ES-I3 (cell line): ENCODE measurements around the gene OR8D2.

Experiments
- H3K36me3 ChIP-seq: 2 replicates; pipeline ENCODE4 v1.6.1; 2013; ENCODE audit warnings: mild to moderate bottlenecking, low read length, control low read depth, moderate library complexity; ENCODE audit not compliant: insufficient read depth
- H3K4me1 ChIP-seq: 2 replicates; pipeline ENCODE4 v1.6.1; 2013; ENCODE audit warnings: mild to moderate bottlenecking, control low read depth, low read length; ENCODE audit not compliant: insufficient read depth
- H3K9ac ChIP-seq: 2 replicates; pipeline ENCODE4 v1.6.1; 2013; ENCODE audit warnings: low read depth, mild to moderate bottlenecking, low read length, moderate library complexity
- H3K9me3 ChIP-seq: 2 replicates; pipeline ENCODE4 v1.6.1; 2013; ENCODE audit warnings: mild to moderate bottlenecking, low read length, moderate library complexity; ENCODE audit not compliant: control insufficient read depth, insufficient read depth

The OR8D2 gene

GRCh38 chr11:124320097-124320496 is at the start of gene OR8D2:
TSS of gene OR8D2 (minus strand) at chr11:124320197. CDS start at chr11:124320197, 0 bp downstream.
- Histone ChIP-seq H3K9me3 (no peaks in the 10 kb centered on the region), H3K36me3 (no peaks in the 10 kb centered on the region), H3K4me1 (no peaks in the 10 kb centered on the region), H3K9ac (no peak within 1 kb of the TSS)

GRCh38 chr11:124359566-124359965 is 39.6 kb upstream of the OR8D2 start:
- Histone ChIP-seq H3K9me3 (no peaks in the 10 kb centered on the region), H3K36me3 (no peaks in the 10 kb centered on the region), H3K9ac (no peak overlapping the region), H3K4me1 (no peaks in the 10 kb centered on the region)

GRCh38 chr11:124346311-124346955 is 26.4 kb upstream of the OR8D2 start:
- no peak overlapping the region for H3K9ac ChIP-seq
- H3K9me3 ChIP-seq = no peaks in the 10 kb centered on the region
- no peaks in the 10 kb centered on the region for H3K4me1 ChIP-seq
- H3K36me3 ChIP-seq = no peaks in the 10 kb centered on the region

- Histone ChIP-seq H3K9me3 (no peaks in the 10 kb centered on the region), H3K9ac (no peak overlapping the region), H3K4me1 (no peaks in the 10 kb centered on the region), H3K36me3 (no peaks in the 10 kb centered on the region)
Observed at GRCh38 chr11:124344346-124344745, 24.3 kb upstream of the OR8D2 start.

- Histone ChIP-seq H3K9ac (no peak overlapping the region), H3K4me1 (no peaks in the 10 kb centered on the region), H3K9me3 (no peaks in the 10 kb centered on the region), H3K36me3 (no peaks in the 10 kb centered on the region)
Observed at GRCh38 chr11:124340142-124340447, 20.1 kb upstream of the OR8D2 start.

- Histone ChIP-seq H3K4me1 (no peaks in the 10 kb centered on the region), H3K9me3 (no peaks in the 10 kb centered on the region), H3K36me3 (no peaks in the 10 kb centered on the region), H3K9ac (no peak overlapping the region)
Observed at GRCh38 chr11:124339396-124340141, 19.6 kb upstream of the OR8D2 start.

GRCh38 chr11:124331873-124332272 is 11.9 kb upstream of the OR8D2 start:
- H3K36me3 ChIP-seq = no peaks in the 10 kb centered on the region
- no peaks in the 10 kb centered on the region; the same call in 1 of the 2 replicates for H3K9me3 ChIP-seq
- H3K4me1 ChIP-seq = no peaks in the 10 kb centered on the region
- no peak overlapping the region for H3K9ac ChIP-seq

- Histone ChIP-seq H3K9ac (no peak overlapping the region), H3K9me3 (no peaks in the 10 kb centered on the region; the same call in 1 of the 2 replicates), H3K4me1 (no peaks in the 10 kb centered on the region), H3K36me3 (no peaks in the 10 kb centered on the region)
Observed at GRCh38 chr11:124329787-124330478, 9.9 kb upstream of the OR8D2 start.

GRCh38 chr11:124327775-124328174 is 7.8 kb upstream of the OR8D2 start:
- no peaks in the 10 kb centered on the region for H3K36me3 ChIP-seq
- no peaks in the 10 kb centered on the region; the same call in 1 of the 2 replicates for H3K9me3 ChIP-seq
- H3K9ac ChIP-seq = no peak overlapping the region
- no peaks in the 10 kb centered on the region for H3K4me1 ChIP-seq

GRCh38 chr11:124322356-124322755 is 2.4 kb upstream of the OR8D2 start:
- Histone ChIP-seq H3K9ac (no peak overlapping the region), H3K4me1 (no peaks in the 10 kb centered on the region), H3K36me3 (no peaks in the 10 kb centered on the region), H3K9me3 (no peaks in the 10 kb centered on the region)

- Histone ChIP-seq H3K9me3 (no peaks in the 10 kb centered on the region), H3K9ac (no peak overlapping the region), H3K36me3 (no peaks in the 10 kb centered on the region), H3K4me1 (no peaks in the 10 kb centered on the region)
Observed at GRCh38 chr11:124315052-124315451, 4.9 kb downstream of the OR8D2 start.

GRCh38 chr11:124313849-124314248 is 6.1 kb downstream of the OR8D2 start, which contains the start of gene OR8D1:
TSS of gene OR8D1 (minus strand) at chr11:124313949. CDS start at chr11:124310766, 3,183 bp downstream.
- Histone ChIP-seq H3K9ac (no peak within 1 kb of the TSS), H3K36me3 (no peaks in the 10 kb centered on the region), H3K9me3 (no peaks in the 10 kb centered on the region), H3K4me1 (no peaks in the 10 kb centered on the region)

- Histone ChIP-seq H3K9me3 (no peaks in the 10 kb centered on the region), H3K4me1 (no peaks in the 10 kb centered on the region), H3K36me3 (no peaks in the 10 kb centered on the region), H3K9ac (no peak overlapping the region)
Observed at GRCh38 chr11:124313131-124313530, 6.9 kb downstream of the OR8D2 start.

GRCh38 chr11:124311670-124312069 is 8.3 kb downstream of the OR8D2 start:
- Histone ChIP-seq H3K4me1 (no peaks in the 10 kb centered on the region), H3K9me3 (no peaks in the 10 kb centered on the region), H3K9ac (no peak overlapping the region), H3K36me3 (no peaks in the 10 kb centered on the region)

- no peaks in the 10 kb centered on the region for H3K4me1 ChIP-seq
- no peak overlapping the region for H3K9ac ChIP-seq
- no peaks in the 10 kb centered on the region for H3K36me3 ChIP-seq
- H3K9me3 ChIP-seq = no peaks in the 10 kb centered on the region
Observed at GRCh38 chr11:124311269-124311668, 8.7 kb downstream of the OR8D2 start.
